ENCODE measurements around the gene SH3RF3.

- TF ChIP-seq BRF2 (IDR thresholded peaks at IDR 0.05; ENCODE audit: borderline replicate concordance, insufficient read depth, insufficient read length) = no peak
- TF ChIP-seq MTF1 (CRISPR knock-in tag; IDR thresholded peaks at IDR 0.05; ENCODE audit: borderline replicate concordance) = no peak
- TF ChIP-seq TBP (optimal IDR thresholded peaks at IDR 0.05; ENCODE audit: low read depth, low read length) = no peak
- TF ChIP-seq TCF7L2 (IDR thresholded peaks at IDR 0.05; ENCODE audit: low read depth, low read length) = no peak
- TF ChIP-seq, protein P1, sequence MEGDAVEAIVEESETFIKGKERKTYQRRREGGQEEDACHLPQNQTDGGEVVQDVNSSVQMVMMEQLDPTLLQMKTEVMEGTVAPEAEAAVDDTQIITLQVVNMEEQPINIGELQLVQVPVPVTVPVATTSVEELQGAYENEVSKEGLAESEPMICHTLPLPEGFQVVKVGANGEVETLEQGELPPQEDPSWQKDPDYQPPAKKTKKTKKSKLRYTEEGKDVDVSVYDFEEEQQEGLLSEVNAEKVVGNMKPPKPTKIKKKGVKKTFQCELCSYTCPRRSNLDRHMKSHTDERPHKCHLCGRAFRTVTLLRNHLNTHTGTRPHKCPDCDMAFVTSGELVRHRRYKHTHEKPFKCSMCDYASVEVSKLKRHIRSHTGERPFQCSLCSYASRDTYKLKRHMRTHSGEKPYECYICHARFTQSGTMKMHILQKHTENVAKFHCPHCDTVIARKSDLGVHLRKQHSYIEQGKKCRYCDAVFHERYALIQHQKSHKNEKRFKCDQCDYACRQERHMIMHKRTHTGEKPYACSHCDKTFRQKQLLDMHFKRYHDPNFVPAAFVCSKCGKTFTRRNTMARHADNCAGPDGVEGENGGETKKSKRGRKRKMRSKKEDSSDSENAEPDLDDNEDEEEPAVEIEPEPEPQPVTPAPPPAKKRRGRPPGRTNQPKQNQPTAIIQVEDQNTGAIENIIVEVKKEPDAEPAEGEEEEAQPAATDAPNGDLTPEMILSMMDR (IDR thresholded peaks at IDR 0.05 in 2 of 3, conservative IDR thresholded peaks at IDR 0.05 in 1 of 3; ENCODE audit: insufficient read depth in 2 of 3, low read depth in 1 of 3, low read length in 3 of 3) = no peak
- TF ChIP-seq ZNF830 (CRISPR knock-in tag; IDR thresholded peaks at IDR 0.05) = no peak
- no peak for TF ChIP-seq CBX3 (IDR thresholded peaks at IDR 0.05; ENCODE audit: borderline replicate concordance in 1 of 2, low read length in 2 of 2)
- TF ChIP-seq BRCA1 (IDR thresholded peaks at IDR 0.05) = no peak
- no peak for TF ChIP-seq BRCA1 (CRISPR knock-in tag; IDR thresholded peaks at IDR 0.05)
- no peak for TF ChIP-seq CBX1 (IDR thresholded peaks at IDR 0.05; ENCODE audit: low read depth)
- TF ChIP-seq, protein P2, sequence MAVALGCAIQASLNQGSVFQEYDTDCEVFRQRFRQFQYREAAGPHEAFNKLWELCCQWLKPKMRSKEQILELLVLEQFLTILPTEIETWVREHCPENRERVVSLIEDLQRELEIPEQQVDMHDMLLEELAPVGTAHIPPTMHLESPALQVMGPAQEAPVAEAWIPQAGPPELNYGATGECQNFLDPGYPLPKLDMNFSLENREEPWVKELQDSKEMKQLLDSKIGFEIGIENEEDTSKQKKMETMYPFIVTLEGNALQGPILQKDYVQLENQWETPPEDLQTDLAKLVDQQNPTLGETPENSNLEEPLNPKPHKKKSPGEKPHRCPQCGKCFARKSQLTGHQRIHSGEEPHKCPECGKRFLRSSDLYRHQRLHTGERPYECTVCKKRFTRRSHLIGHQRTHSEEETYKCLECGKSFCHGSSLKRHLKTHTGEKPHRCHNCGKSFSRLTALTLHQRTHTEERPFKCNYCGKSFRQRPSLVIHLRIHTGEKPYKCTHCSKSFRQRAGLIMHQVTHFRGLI (CRISPR knock-in tag; IDR thresholded peaks at IDR 0.05) = no peak
- TF ChIP-seq POLR2AphosphoS5 (IDR thresholded peaks at IDR 0.05; ENCODE audit: control insufficient read depth, insufficient read depth, low read depth, low read length) = no peak
These were observed 318.3 kb downstream of the SH3RF3 start for GRCh38 chr2:109447251-109447661.
